GM10847 (cell line): ENCODE measurements around the gene DCAF5.

Source experiments
- POLR2A ChIP-seq: IDR thresholded peaks from 2 replicates; pipeline ENCODE4 v1.6.1; 2011; ENCODE audit not compliant: insufficient read length; ENCODE audit errors: extremely low read depth

DCAF5 gene

GRCh38 chr14:69045857-69046475 lies 107.0 kb downstream of the DCAF5 start:
- no peak for TF ChIP-seq POLR2A

- no peak for TF ChIP-seq POLR2A
Observed at GRCh38 chr14:69044965-69045555, 107.9 kb downstream of the DCAF5 start.

GRCh38 chr14:69044296-69044695 lies 108.6 kb downstream of the DCAF5 start:
- TF ChIP-seq POLR2A = no peak

GRCh38 chr14:69043596-69044260 lies 109.2 kb downstream of the DCAF5 start:
- TF ChIP-seq POLR2A = no peak

- TF ChIP-seq POLR2A = no peak
Observed at GRCh38 chr14:69042787-69043444, 110.0 kb downstream of the DCAF5 start.

GRCh38 chr14:69042299-69042698 lies 110.6 kb downstream of the DCAF5 start:
- no peak for TF ChIP-seq POLR2A

- no peak for TF ChIP-seq POLR2A
Observed at GRCh38 chr14:69041783-69042182, 111.1 kb downstream of the DCAF5 start.

GRCh38 chr14:69040353-69040752 lies 112.6 kb downstream of the DCAF5 start:
- no peak for TF ChIP-seq POLR2A

GRCh38 chr14:69039288-69039628 lies 113.7 kb downstream of the DCAF5 start:
- no peak for TF ChIP-seq POLR2A

GRCh38 chr14:69038455-69039287 lies 114.2 kb downstream of the DCAF5 start:
- no peak for TF ChIP-seq POLR2A

GRCh38 chr14:69037790-69038454 lies 115.0 kb downstream of the DCAF5 start:
- TF ChIP-seq POLR2A = no peak

- no peak for TF ChIP-seq POLR2A
Observed at GRCh38 chr14:69036757-69037506, 116.0 kb downstream of the DCAF5 start.

GRCh38 chr14:69034612-69035262 lies 118.2 kb downstream of the DCAF5 start:
- no peak for TF ChIP-seq POLR2A
